Neural cell (in vitro differentiated cells): ENCODE measurements around the gene CD180. TPM values are rescaled to one million over a fixed set of nuclear protein-coding genes. Genes with fewer than 3 reads are reported as not detected.

Experiments used
- H2AFZ ChIP-seq: fragments of 200-600, 300-800 bp; sonication (generic), shearing (Covaris generic); 2 replicates; pipeline ENCODE4 v1.6.0; 2014; ENCODE audit warnings: low read depth, mild to moderate bottlenecking, antibody characterized with exemption, low read length, moderate library complexity
- H3F3A ChIP-seq: fragments of 200-600 bp; shearing (Covaris generic); 2 replicates; pipeline ENCODE4 v1.6.1; 2016; ENCODE audit warnings: mild to moderate bottlenecking, moderate library complexity, mixed read lengths, antibody characterized with exemption, low read length; ENCODE audit not compliant: insufficient read depth, poor library complexity, severe bottlenecking
- H3K27ac ChIP-seq: fragments of 200-600, 300-800 bp; sonication (generic), shearing (Covaris generic); 2 replicates; pipeline ENCODE4 v1.5.1; 2014; ENCODE audit warnings: mild to moderate bottlenecking, low read length, moderate library complexity
- H3K27me3 ChIP-seq: fragments of 300-800, 200-600 bp; sonication (generic), shearing (Covaris generic); 2 replicates; pipeline ENCODE4 v1.6.0; 2014; ENCODE audit warnings: mild to moderate bottlenecking, low read depth, low read length, moderate library complexity; ENCODE audit not compliant: insufficient read depth
- H3K36me3 ChIP-seq: fragments of 300-800, 200-600 bp; sonication (generic), shearing (Covaris generic); 2 replicates; pipeline ENCODE4 v1.5.1; 2014; ENCODE audit warnings: mild to moderate bottlenecking, antibody characterized with exemption, low read length, moderate library complexity; ENCODE audit not compliant: insufficient read depth
- H3K4me2 ChIP-seq: fragments of 300-800, 200-600 bp; sonication (generic), shearing (Covaris generic); 2 replicates; pipeline ENCODE4 v1.6.0; 2014; ENCODE audit warnings: mild to moderate bottlenecking, low read length
- H3K4me3 ChIP-seq: fragments of 300-800, 200-600 bp; sonication (generic), shearing (Covaris generic); 2 replicates; pipeline ENCODE4 v1.5.1; 2014; ENCODE audit warnings: mild to moderate bottlenecking, low read length, moderate library complexity
- H3K79me2 ChIP-seq: fragments of 200-600 bp; shearing (Covaris generic); replicated peaks from 2 replicates; pipeline ENCODE4 v1.6.0; 2014; ENCODE audit warnings: mild to moderate bottlenecking, low read length, moderate library complexity; ENCODE audit not compliant: insufficient read depth
- H3K9ac ChIP-seq: fragments of 300-800, 200-600 bp; sonication (generic), shearing (Covaris generic); 2 replicates; pipeline ENCODE4 v1.6.1; 2016; ENCODE audit warnings: mild to moderate bottlenecking, low read length, mixed read lengths
- H3K9me2 ChIP-seq: fragments of 200-600 bp; shearing (Covaris generic); 2 replicates; pipeline ENCODE4 v1.6.1; 2016; ENCODE audit warnings: mild to moderate bottlenecking, low read length, mixed read lengths; ENCODE audit not compliant: insufficient read depth
- H3K9me3 ChIP-seq: fragments of 200-600, 300-800 bp; sonication (generic), shearing (Covaris generic); 2 replicates; pipeline ENCODE4 v1.6.1; 2016; ENCODE audit warnings: mild to moderate bottlenecking, mixed run types, low read length, moderate library complexity, mixed read lengths
- H4K20me1 ChIP-seq: fragments of 200-600 bp; shearing (Covaris generic); 2 replicates; pipeline ENCODE4 v1.6.1; 2016; ENCODE audit warnings: mild to moderate bottlenecking, mixed run types; ENCODE audit not compliant: insufficient read depth
- EP300 ChIP-seq: fragments of 450-650 bp; conservative IDR thresholded peaks from 2 replicates; pipeline ENCODE4 v1.6.1; 2014; ENCODE audit warnings: antibody characterized with exemption, mild to moderate bottlenecking, moderate library complexity; ENCODE audit not compliant: poor library complexity, severe bottlenecking
- EZH2 ChIP-seq: fragments of 200-600, 300-800 bp; shearing (Covaris generic), sonication (generic); IDR thresholded peaks from 2 replicates; pipeline ENCODE4 v1.6.1; 2014; ENCODE audit warnings: antibody characterized with exemption, low read length, borderline replicate concordance, mild to moderate bottlenecking; ENCODE audit not compliant: insufficient read depth, poor library complexity, severe bottlenecking
- MXI1 ChIP-seq: fragments of 450-650 bp; conservative IDR thresholded peaks from 2 replicates; pipeline ENCODE4 v1.6.1; 2014; ENCODE audit warnings: antibody characterized with exemption, mild to moderate bottlenecking; ENCODE audit not compliant: poor library complexity, severe bottlenecking
- POLR2AphosphoS5 ChIP-seq: IDR thresholded peaks from 2 replicates; pipeline ENCODE4 v1.6.1; 2012
- RAD21 ChIP-seq: fragments of 450-650 bp; conservative IDR thresholded peaks from 2 replicates; pipeline ENCODE4 v1.6.1; 2014; ENCODE audit warnings: antibody characterized with exemption, mild to moderate bottlenecking, moderate library complexity
- REST ChIP-seq: IDR thresholded peaks from 2 replicates; pipeline ENCODE4 v1.6.1; 2012; ENCODE audit warnings: borderline replicate concordance
- SMC3 ChIP-seq: fragments of 450-650 bp; conservative IDR thresholded peaks from 2 replicates; pipeline ENCODE4 v1.6.1; 2014; ENCODE audit warnings: antibody characterized with exemption, mild to moderate bottlenecking, moderate library complexity; ENCODE audit not compliant: poor library complexity
- TAF1 ChIP-seq: IDR thresholded peaks from 2 replicates; pipeline ENCODE4 v1.6.1; 2012; ENCODE audit warnings: low read depth
- polyA plus RNA-seq: library from polyadenylated mRNA; depleted of rRNA; stranded (reverse); fragments of >200 nt; gene quantifications from 2 replicates; pipeline ENCODE4 v1.2.3, GENCODE V29; 2014
- TF ChIP-seq, protein P1 (sequence below): fragments of 450-650 bp; IDR thresholded peaks from 2 replicates; pipeline ENCODE4 v1.5.1; 2014; ENCODE audit warnings: antibody characterized with exemption, mild to moderate bottlenecking, moderate library complexity; ENCODE audit not compliant: poor library complexity, severe bottlenecking

The CD180 gene
- polyA plus RNA-seq, 1 donor from 2014 or later: not detected

- Histone ChIP-seq H3K36me3 (no peaks in the 10 kb centered on the region), H3K4me3 (no peak overlapping the region), H3K9me2 (no peaks in the 10 kb centered on the region), H3K9me3 (no peaks in the 10 kb centered on the region), H3F3A (no peaks in the 10 kb centered on the region), H3K9ac (no peak overlapping the region), H4K20me1 (no peaks in the 10 kb centered on the region), H3K27ac (no peak overlapping the region), H2AFZ (no peak overlapping the region), H3K27me3 (no peaks in the 10 kb centered on the region), H3K4me2 (no peak overlapping the region), H3K79me2 (no peaks in the 10 kb centered on the region)
- TF ChIP-seq RAD21: no peak
- no peak for TF ChIP-seq EP300
- TF ChIP-seq, protein P1, sequence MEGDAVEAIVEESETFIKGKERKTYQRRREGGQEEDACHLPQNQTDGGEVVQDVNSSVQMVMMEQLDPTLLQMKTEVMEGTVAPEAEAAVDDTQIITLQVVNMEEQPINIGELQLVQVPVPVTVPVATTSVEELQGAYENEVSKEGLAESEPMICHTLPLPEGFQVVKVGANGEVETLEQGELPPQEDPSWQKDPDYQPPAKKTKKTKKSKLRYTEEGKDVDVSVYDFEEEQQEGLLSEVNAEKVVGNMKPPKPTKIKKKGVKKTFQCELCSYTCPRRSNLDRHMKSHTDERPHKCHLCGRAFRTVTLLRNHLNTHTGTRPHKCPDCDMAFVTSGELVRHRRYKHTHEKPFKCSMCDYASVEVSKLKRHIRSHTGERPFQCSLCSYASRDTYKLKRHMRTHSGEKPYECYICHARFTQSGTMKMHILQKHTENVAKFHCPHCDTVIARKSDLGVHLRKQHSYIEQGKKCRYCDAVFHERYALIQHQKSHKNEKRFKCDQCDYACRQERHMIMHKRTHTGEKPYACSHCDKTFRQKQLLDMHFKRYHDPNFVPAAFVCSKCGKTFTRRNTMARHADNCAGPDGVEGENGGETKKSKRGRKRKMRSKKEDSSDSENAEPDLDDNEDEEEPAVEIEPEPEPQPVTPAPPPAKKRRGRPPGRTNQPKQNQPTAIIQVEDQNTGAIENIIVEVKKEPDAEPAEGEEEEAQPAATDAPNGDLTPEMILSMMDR: no peak
- no peak for TF ChIP-seq SMC3
- TF ChIP-seq TAF1: no peak
Observed at GRCh38 chr5:67216564-67216963, 20.0 kb upstream of the CD180 start.

DNA sequence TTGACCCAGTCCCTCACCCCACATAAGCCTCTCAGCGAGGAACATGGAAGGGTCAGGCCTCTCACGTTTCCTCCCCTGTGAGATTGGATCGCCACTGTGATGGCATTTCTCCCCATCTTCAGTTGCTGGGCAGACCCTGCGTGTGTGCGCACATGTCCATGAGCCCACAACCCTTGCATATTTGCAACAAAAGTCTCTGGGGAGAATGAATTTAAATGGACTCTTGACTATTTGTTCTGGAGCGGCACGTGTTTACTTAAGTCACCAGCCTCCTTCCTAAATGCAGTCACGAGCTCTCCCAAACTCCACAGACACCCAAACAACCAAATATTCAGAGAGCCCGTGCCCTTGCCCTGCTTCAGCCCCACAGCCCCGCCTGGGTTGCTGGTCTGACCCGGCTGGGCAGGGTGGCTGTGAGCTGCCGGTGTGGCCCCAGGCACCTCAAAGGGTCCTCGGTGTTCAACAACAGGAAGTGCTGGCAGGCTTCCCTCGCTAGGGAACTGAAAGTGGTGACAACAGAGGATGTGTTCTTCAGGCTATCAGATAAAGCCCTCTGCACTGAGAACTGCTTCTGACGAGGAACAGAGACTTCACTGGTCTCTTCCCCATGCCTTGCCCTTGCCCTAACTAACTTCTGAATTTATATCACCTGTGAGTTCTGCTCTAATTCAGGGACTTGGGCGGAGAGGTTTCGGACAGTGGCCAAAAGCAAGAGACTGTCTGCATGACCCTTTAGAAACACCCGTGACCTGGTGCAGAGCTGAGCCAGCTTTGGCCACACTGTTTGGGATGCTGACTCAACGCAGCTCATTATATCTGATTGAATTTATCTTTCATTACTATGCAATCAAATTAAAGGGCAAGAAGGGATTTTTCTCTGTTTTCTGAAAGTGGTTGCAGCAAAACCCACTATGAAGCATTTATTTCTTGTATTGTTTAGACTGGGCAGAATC lies 19.2 kb upstream of the CD180 start:
- H3K9ac ChIP-seq: no peak overlapping the region
- no peak overlapping the region for H3K4me3 ChIP-seq
- no peaks in the 10 kb centered on the region for H3K27me3 ChIP-seq
- no peak overlapping the region for H3K4me2 ChIP-seq
- no peaks in the 10 kb centered on the region for H3K36me3 ChIP-seq
- H3K27ac ChIP-seq: no peak overlapping the region
- H3K79me2 ChIP-seq: no peaks in the 10 kb centered on the region
- no peak for TF ChIP-seq EP300
- TF ChIP-seq, protein P1: no peak
- TF ChIP-seq TAF1: no peak
- TF ChIP-seq RAD21: no peak
- no peak for TF ChIP-seq MXI1
- no peak for TF ChIP-seq REST
- no peak for TF ChIP-seq POLR2AphosphoS5
- TF ChIP-seq EZH2: no peak
- H3K9me3 ChIP-seq: no peaks in the 10 kb centered on the region
- H3K9me2 ChIP-seq: no peaks in the 10 kb centered on the region
- H2AFZ ChIP-seq: no peak overlapping the region
- no peaks in the 10 kb centered on the region for H4K20me1 ChIP-seq
- no peaks in the 10 kb centered on the region for H3F3A ChIP-seq
